Stimulated activated naive CD8-positive, alpha-beta T cell treated with anti-CD3 and anti-CD28 coated beads, Interleukin-15, amount 100 ng/mL, for 72 hours (primary cell): ENCODE results near the gene CAT.
"Not testable (repeated sequence)": the region's sequence is repeated elsewhere in the genome, so short reads cannot be mapped to it uniquely, and the experiment has no call there.

Experiments used
- ATAC-seq: fragments of 150-1000 bp; cut with Tn5 transposase; 2 replicates; pipeline ENCODE4 v1.10.0; 2021; ENCODE audit warnings: mild to moderate bottlenecking, moderate library complexity
- DNase-seq, 2 donors: peaks; one replicate each; pipeline ENCODE4 v3.0.0; 2021 to 2022
- H3K27ac Mint-ChIP-seq, 2 donors: one replicate each; pipeline ENCODE4 v1.8.0; 2022; ENCODE audit warnings: mild to moderate bottlenecking in 2 of 2, mixed read lengths in 2 of 2, moderate library complexity in 2 of 2
- H3K27me3 Mint-ChIP-seq: one replicate; pipeline ENCODE4 v1.8.0; 2022; ENCODE audit warnings: mixed read lengths
- H3K4me1 Mint-ChIP-seq: one replicate; pipeline ENCODE4 v1.8.0; 2022; ENCODE audit warnings: mild to moderate bottlenecking, mixed read lengths
- H3K4me3 Mint-ChIP-seq, 2 donors: one replicate each; pipeline ENCODE4 v1.8.0; 2022; ENCODE audit warnings: mild to moderate bottlenecking in 2 of 2, mixed read lengths in 2 of 2, moderate library complexity in 1 of 2
- H3K9me3 Mint-ChIP-seq, 2 donors: one replicate each; pipeline ENCODE4 v1.8.0; 2022; ENCODE audit warnings: mixed read lengths in 2 of 2

The CAT gene

GRCh38 chr11:34415538-34415937 lies 23.2 kb upstream of the CAT start:
- Mint-ChIP-seq H3K4me1 (no peaks in the 10 kb centered on the region), H3K27me3 (peaks cover 20% of the 10 kb centered on the region), H3K4me3 (no peak overlapping the region), H3K9me3 (peaks cover 10 to 16% of the 10 kb centered on the region in 2 donors), H3K27ac (no peak overlapping the region)
- DNase-seq (no peak), ATAC-seq (no peak)

- no peaks in the 10 kb centered on the region for H3K4me1 Mint-ChIP-seq
- H3K4me3 Mint-ChIP-seq: no peak overlapping the region
- H3K27ac Mint-ChIP-seq: peak overlapping the region in 1 of 2 donors; percentile 24
- no peak for DNase-seq
- H3K9me3 Mint-ChIP-seq: peaks cover 10 to 16% of the 10 kb centered on the region in 2 donors
- ATAC-seq: no peak
- H3K27me3 Mint-ChIP-seq: peaks cover 25% of the 10 kb centered on the region
Observed at GRCh38 chr11:34416088-34416487, 22.6 kb upstream of the CAT start.

GRCh38 chr11:34416766-34417165 lies 22.0 kb upstream of the CAT start:
- peaks cover 29% of the 10 kb centered on the region for H3K27me3 Mint-ChIP-seq
- no peak for ATAC-seq
- no peak for DNase-seq

DNA sequence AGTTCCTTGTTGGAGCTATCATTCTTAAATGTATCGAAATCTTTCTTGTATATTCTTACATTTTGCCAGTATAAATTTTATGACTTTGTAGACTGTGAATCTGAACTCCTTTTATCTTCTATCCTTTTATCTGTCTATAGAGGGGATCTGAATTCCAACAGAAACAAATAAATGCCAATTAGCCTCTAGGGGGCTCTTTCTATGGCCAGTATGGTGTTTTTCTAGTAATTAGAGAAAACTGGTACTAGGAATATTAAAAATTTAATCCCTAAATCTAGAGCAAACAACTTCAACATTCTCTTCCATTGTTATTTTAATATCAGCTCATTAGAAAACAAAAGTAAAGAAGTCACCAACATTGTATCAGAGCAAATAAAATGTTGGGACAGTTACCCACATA lies 21.5 kb upstream of the CAT start:
- Mint-ChIP-seq H3K9me3 (peaks cover 10 to 16% of the 10 kb centered on the region in 2 donors), H3K4me1 (no peaks in the 10 kb centered on the region), H3K27ac (no peak overlapping the region), H3K27me3 (peaks cover 34% of the 10 kb centered on the region), H3K4me3 (no peak overlapping the region)
- DNase-seq: no peak
- ATAC-seq: no peak

More at GRCh38 chr11:34416766-34417165, 22.0 kb upstream of the CAT start:
- Mint-ChIP-seq H3K27ac (no peak overlapping the region), H3K4me3 (no peak overlapping the region), H3K9me3 (peaks cover 10 to 16% of the 10 kb centered on the region in 2 donors), H3K4me1 (no peaks in the 10 kb centered on the region)

- DNase-seq: no peak
- Mint-ChIP-seq H3K4me1 (no peaks in the 10 kb centered on the region), H3K27ac (no peak overlapping the region), H3K9me3 (peaks cover 0 to 4% of the 10 kb centered on the region in 2 donors), H3K27me3 (peaks cover 43% of the 10 kb centered on the region), H3K4me3 (no peak overlapping the region)
- no peak for ATAC-seq
Observed at GRCh38 chr11:34419158-34419557, 19.6 kb upstream of the CAT start.

GRCh38 chr11:34423300-34423699 lies 15.4 kb upstream of the CAT start:
- Mint-ChIP-seq H3K4me3 (no peak overlapping the region), H3K4me1 (no peaks in the 10 kb centered on the region), H3K27me3 (peaks cover 29% of the 10 kb centered on the region), H3K27ac (peak overlapping the region in 1 of 2 donors; percentile 50), H3K9me3 (no peaks in the 10 kb centered on the region)
- DNase-seq: no peak
- ATAC-seq: no peak

DNA sequence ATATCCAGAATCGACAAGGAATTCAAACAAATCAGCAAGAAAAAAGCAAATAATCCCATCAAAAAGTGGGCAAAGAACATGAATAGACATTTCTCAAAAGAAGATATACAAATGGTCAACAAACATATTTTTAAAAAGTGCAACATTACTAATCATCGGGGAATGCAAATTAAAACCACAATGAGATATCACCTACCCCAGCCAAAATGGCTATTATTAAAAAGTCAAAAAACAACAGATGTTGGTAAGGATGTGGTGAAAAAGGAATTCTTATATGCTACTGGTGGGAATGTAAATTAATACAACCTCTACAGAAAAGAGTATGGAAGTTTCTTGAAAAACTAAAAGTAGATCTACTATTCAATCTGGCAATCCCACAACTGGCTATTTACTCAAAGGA lies 13.9 kb upstream of the CAT start:
- not testable (repeated sequence) for ATAC-seq, H3K27ac Mint-ChIP-seq

DNA sequence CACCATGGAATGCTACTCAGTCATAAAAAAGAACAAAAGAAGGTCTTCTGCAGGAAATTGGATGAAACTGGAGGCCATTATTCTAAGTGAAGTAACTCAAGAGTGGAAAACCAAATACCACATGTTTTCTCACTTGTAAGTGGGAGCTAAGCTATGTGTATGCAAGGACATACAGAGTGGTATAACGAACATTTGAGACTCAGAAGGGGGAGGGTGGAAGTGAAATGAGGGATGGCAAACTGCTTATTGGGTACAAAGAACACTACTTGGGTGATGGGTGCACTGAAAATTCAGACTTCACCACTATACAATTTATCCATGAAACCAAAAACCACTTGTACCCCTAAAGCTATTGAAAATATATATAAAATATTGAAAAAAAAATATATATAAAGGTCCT lies 13.4 kb upstream of the CAT start:
- DNase-seq (no peak), ATAC-seq (no peak)
- Mint-ChIP-seq H3K27ac (no peak overlapping the region), H3K27me3 (peaks cover 25% of the 10 kb centered on the region), H3K4me3 (no peak overlapping the region), H3K9me3 (no peaks in the 10 kb centered on the region), H3K4me1 (peaks cover 4% of the 10 kb centered on the region)

More for the DNA sequence above, 13.9 kb upstream of the CAT start:
- not testable (repeated sequence) for H3K9me3 Mint-ChIP-seq, H3K4me3 Mint-ChIP-seq, DNase-seq, H3K4me1 Mint-ChIP-seq
- H3K27me3 Mint-ChIP-seq: peaks cover 29% of the 10 kb centered on the region

DNA sequence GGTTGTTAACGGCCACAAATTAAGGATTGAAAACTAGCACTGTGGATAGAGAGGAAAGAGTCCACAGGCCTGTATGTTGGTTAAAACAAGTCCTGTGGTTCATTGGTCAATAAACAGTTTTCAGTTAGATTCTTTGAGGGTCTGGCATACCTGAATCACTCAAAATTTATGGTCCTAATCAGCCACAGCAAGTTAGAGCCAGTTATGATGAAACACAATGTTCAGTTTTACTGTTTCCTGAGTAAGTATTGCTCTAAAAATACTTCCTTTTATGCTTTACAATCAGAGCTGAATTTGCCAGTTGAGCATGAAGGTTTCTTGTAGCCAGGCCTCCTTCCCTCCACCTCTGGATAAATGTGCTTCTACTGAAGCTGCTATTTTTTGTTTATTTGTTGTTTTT lies 12.9 kb upstream of the CAT start:
- Mint-ChIP-seq H3K9me3 (no peaks in the 10 kb centered on the region), H3K27me3 (peaks cover 20% of the 10 kb centered on the region), H3K4me1 (peaks cover 6% of the 10 kb centered on the region), H3K27ac (no peak overlapping the region), H3K4me3 (no peak overlapping the region)
- no peak for ATAC-seq
- DNase-seq: no peak

GRCh38 chr11:34426766-34427185 lies 12.0 kb upstream of the CAT start:
- Mint-ChIP-seq H3K4me3 (no peak overlapping the region), H3K9me3 (no peaks in the 10 kb centered on the region), H3K4me1 (peaks cover 6% of the 10 kb centered on the region), H3K27ac (no peak overlapping the region), H3K27me3 (peaks cover 14% of the 10 kb centered on the region)
- DNase-seq: no peak
- ATAC-seq: no peak

- Mint-ChIP-seq H3K27me3 (peaks cover 9% of the 10 kb centered on the region), H3K27ac (no peak overlapping the region), H3K4me1 (peaks cover 6% of the 10 kb centered on the region), H3K9me3 (no peaks in the 10 kb centered on the region), H3K4me3 (no peak overlapping the region)
- ATAC-seq: no peak
- no peak for DNase-seq
Observed at GRCh38 chr11:34427186-34427805, 11.4 kb upstream of the CAT start.

GRCh38 chr11:34431979-34432378 lies 6.8 kb upstream of the CAT start:
- Mint-ChIP-seq H3K27ac (peak overlapping the region in 1 of 2 donors; percentile 1), H3K27me3 (no peaks in the 10 kb centered on the region), H3K4me1 (peaks cover 11% of the 10 kb centered on the region), H3K4me3 (no peak overlapping the region), H3K9me3 (no peaks in the 10 kb centered on the region)
- DNase-seq (no peak), ATAC-seq (no peak)

DNA sequence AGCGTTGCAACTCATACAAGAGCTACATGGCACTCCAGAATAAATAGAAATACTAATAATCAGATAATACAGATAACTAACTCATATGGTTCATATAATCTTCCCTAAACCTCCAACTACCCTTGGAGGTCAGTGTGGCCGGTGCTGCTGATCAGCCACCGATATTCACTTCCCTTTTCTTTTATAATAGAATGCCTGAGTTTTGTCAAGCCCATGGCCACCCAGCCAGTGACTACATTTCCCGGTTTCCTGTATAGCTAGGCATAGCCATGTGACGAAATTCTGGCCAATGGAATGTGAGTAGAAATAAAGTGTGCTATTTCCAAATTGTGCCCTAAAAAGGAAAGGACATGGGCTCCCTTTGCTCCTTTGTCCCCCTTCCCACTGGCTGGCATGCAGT lies 5.9 kb upstream of the CAT start:
- H3K9me3 Mint-ChIP-seq: no peaks in the 10 kb centered on the region
- no peak overlapping the region for H3K4me3 Mint-ChIP-seq
- DNase-seq: no peak

GRCh38 chr11:34433899-34434298 lies 4.8 kb upstream of the CAT start:
- Mint-ChIP-seq H3K27ac (no peak overlapping the region), H3K27me3 (no peaks in the 10 kb centered on the region), H3K9me3 (no peaks in the 10 kb centered on the region), H3K4me3 (no peak overlapping the region), H3K4me1 (peaks cover 11% of the 10 kb centered on the region)
- DNase-seq: no peak
- no peak for ATAC-seq

More for the DNA sequence above, 5.9 kb upstream of the CAT start:
- Mint-ChIP-seq H3K4me1 (peaks cover 11% of the 10 kb centered on the region), H3K27me3 (no peaks in the 10 kb centered on the region), H3K27ac (no peak overlapping the region)
- ATAC-seq: no peak

GRCh38 chr11:34437224-34438125 lies 1.3 kb upstream of the CAT start:
- Mint-ChIP-seq H3K4me1 (peaks cover 22% of the 10 kb centered on the region), H3K27me3 (no peaks in the 10 kb centered on the region), H3K4me3 (no peak overlapping the region), H3K9me3 (no peaks in the 10 kb centered on the region), H3K27ac (no peak overlapping the region)
- ATAC-seq (no peak), DNase-seq (no peak)

DNA sequence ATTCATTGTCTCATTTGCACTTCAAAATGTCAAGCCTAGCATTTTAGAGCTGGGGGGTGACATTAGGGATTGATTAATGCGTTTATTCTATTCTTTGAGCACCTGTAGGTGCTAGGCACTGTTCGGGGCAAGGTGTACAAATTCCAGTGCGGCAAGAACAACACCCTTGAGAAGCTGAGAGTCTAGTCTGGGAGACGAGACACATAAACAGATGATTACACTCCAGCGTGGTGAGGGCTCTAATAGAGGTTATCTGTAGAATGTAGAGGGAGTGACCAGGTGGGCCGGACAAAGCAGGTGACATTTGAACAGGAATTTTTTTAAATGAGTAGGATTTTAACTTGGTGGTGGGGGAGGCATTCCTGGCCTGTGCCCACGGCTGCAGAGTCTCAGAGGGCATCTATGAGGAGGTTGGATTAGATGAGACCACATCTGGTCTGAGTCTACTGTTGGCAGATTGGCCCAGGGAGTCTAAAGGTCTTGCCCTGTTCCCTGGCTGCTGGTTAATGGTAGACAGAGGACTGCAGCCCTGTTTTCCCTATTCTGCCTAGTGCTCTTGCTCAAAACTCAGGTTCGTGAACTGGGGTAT lies 970 bp downstream of the CAT start:
- Mint-ChIP-seq H3K4me3 (peak overlapping the region; percentile 97 to 98), H3K9me3 (no peaks in the 10 kb centered on the region), H3K27me3 (no peaks in the 10 kb centered on the region), H3K4me1 (peaks cover 44% of the 10 kb centered on the region), H3K27ac (peak overlapping the region; percentile 95 to 99)
- DNase-seq (no peak), ATAC-seq (no peak)
